Spleen (tissue), 7 donors: ENCODE data around the gene LUC7L.
"Not testable (repeated sequence)": the region's sequence is repeated elsewhere in the genome, so short reads cannot be mapped to it uniquely, and the experiment has no call there.

Source experiments
- CTCF ChIP-seq, 11 experiments: fragments of 200-600 bp in 7 of 11; fragments of 450-650 bp in 4 of 11; sonication (generic) in 4 of 11; IDR thresholded peaks in 8 of 11; conservative IDR thresholded peaks in 3 of 11; 1 replicate in 7 of 11; 2 replicates in 4 of 11; pipeline versions ENCODE4 v1.4.0 to v1.8.0; 2016 to 2021; ENCODE audit warnings: antibody characterized with exemption in 11 of 11, inconsistent platforms in 4 of 11, mild to moderate bottlenecking in 1 of 11
- POLR2A ChIP-seq, 3 donors: fragments of 450-650 bp; IDR thresholded peaks; one replicate each; pipeline ENCODE4 v1.5.1; 2017; ENCODE audit warnings: antibody characterized with exemption in 3 of 3, mild to moderate bottlenecking in 1 of 3
- POLR2AphosphoS5 ChIP-seq, 3 donors: sonication (generic); formaldehyde crosslinking; IDR thresholded peaks; one replicate each; pipeline ENCODE4 v1.5.1; 2017; ENCODE audit warnings: antibody characterized with exemption in 3 of 3
- donor health status: DM: no; HTN: no; CAD: no; lungs with moderate emphysema.
- donor health status: DM: no; HTN: no; CAD: no.
- donor health status: DM: no; HTN: no; CAD: no.

- not testable (repeated sequence) for TF ChIP-seq POLR2A (IDR thresholded peaks at IDR 0.05); CTCF (IDR thresholded peaks at IDR 0.05 in 8 of 11, conservative IDR thresholded peaks at IDR 0.05 in 3 of 11); POLR2AphosphoS5 (IDR thresholded peaks at IDR 0.05)
Measured at GRCh38 chr16:153129-153521, 76.1 kb downstream of the LUC7L start.
